Keratinocyte (primary cell): Measurements from ENCODE around the gene PRR19. TPM values are rescaled to one million over a fixed set of nuclear protein-coding genes. Genes with fewer than 3 reads are reported as not detected.

Experiments used
- DNase-seq: peaks from one replicate; pipeline ENCODE4 v3.0.0-alpha.2; 2011; ENCODE audit warnings: low read depth, missing footprints, low spot score
- FAIRE-seq: peaks from 2 replicates; lab custom pipeline; 2011; peaks lifted over from hg19 to GRCh38; lab: Jason Lieb, UNC
- H2AFZ ChIP-seq: 2 replicates; pipeline ENCODE4 v1.6.0; 2012; ENCODE audit warnings: low read length, control low read depth, inconsistent platforms; ENCODE audit not compliant: control insufficient read depth
- H3K27ac ChIP-seq: 2 replicates; pipeline ENCODE4 v1.5.1; 2011; ENCODE audit warnings: low read length; ENCODE audit not compliant: control insufficient read depth, insufficient read depth
- H3K27me3 ChIP-seq: 3 replicates; pipeline ENCODE4 v1.6.0; 2011; ENCODE audit warnings: low read length; ENCODE audit not compliant: control insufficient read depth, insufficient read depth; ENCODE audit errors: extremely low read depth
- H3K36me3 ChIP-seq, 2 experiments: 2 replicates in 1 of 2; 3 replicates in 1 of 2; pipeline ENCODE4 v1.5.1; 2011; ENCODE audit warnings: low read length in 2 of 2, mild to moderate bottlenecking in 1 of 2; ENCODE audit not compliant: control insufficient read depth in 2 of 2, insufficient read depth in 2 of 2; ENCODE audit errors: extremely low read depth in 1 of 2
- H3K4me1 ChIP-seq: 3 replicates; pipeline ENCODE4 v1.5.1; 2011; ENCODE audit warnings: low read length; ENCODE audit not compliant: control insufficient read depth, insufficient read depth; ENCODE audit errors: extremely low read depth
- H3K4me2 ChIP-seq: 3 replicates; pipeline ENCODE4 v1.6.0; 2011; ENCODE audit warnings: low read depth, low read length; ENCODE audit not compliant: control insufficient read depth, insufficient read depth; ENCODE audit errors: extremely low read depth
- H3K4me3 ChIP-seq, 3 experiments: fragments of 200-600 bp in 1 of 3; sonication (generic) in 1 of 3; 2 replicates in 2 of 3; 3 replicates in 1 of 3; pipeline ENCODE4 v1.5.1; 2011 to 2016; ENCODE audit warnings: low read length in 3 of 3, mild to moderate bottlenecking in 3 of 3, control low read depth in 2 of 3, inconsistent platforms in 1 of 3, low read depth in 1 of 3, mixed read lengths in 1 of 3, mixed run types in 1 of 3, moderate library complexity in 1 of 3; ENCODE audit not compliant: control insufficient read depth in 2 of 3, insufficient read depth in 2 of 3; ENCODE audit errors: extremely low read depth in 1 of 3
- H3K79me2 ChIP-seq: 2 replicates; pipeline ENCODE4 v1.6.0; 2012; ENCODE audit warnings: low read length; ENCODE audit not compliant: control insufficient read depth, insufficient read depth
- H3K9ac ChIP-seq: 3 replicates; pipeline ENCODE4 v1.6.0; 2011; ENCODE audit warnings: low read length; ENCODE audit not compliant: control insufficient read depth, insufficient read depth; ENCODE audit errors: extremely low read depth
- H3K9me1 ChIP-seq: 3 replicates; pipeline ENCODE4 v1.6.0; 2011; ENCODE audit warnings: low read length; ENCODE audit not compliant: control insufficient read depth, insufficient read depth; ENCODE audit errors: extremely low read depth
- H3K9me3 ChIP-seq: 2 replicates; pipeline ENCODE4 v1.5.1; 2012; ENCODE audit warnings: low read depth, low read length; ENCODE audit not compliant: control insufficient read depth
- H4K20me1 ChIP-seq: 3 replicates; pipeline ENCODE4 v1.6.0; 2011; ENCODE audit warnings: low read length; ENCODE audit not compliant: control insufficient read depth, insufficient read depth; ENCODE audit errors: extremely low read depth
- EZH2 ChIP-seq: IDR thresholded peaks from one replicate; pipeline ENCODE4 v1.6.1; 2012; ENCODE audit warnings: inconsistent platforms, mild to moderate bottlenecking, low read length, moderate library complexity
- dilution Hi-C: fragments of 300-500 bp; cut with MboI; formaldehyde crosslinking; loops from one replicate; pipeline ENCODE4 v1.7.0; 2020; ENCODE audit warnings: low sequenced_read_pairs; ENCODE audit not compliant: extremely low pct_ligation_motif_present
- polyA plus RNA-seq, 5 experiments: library from polyadenylated mRNA; depleted of rRNA in 3 of 5; stranded (reverse) in 3 of 5; stranded (forward) in 1 of 5; unstranded in 1 of 5; fragments of >200 nt; gene quantifications; 1 replicate in 1 of 5; 2 replicates in 3 of 5; 3 replicates in 1 of 5; pipeline versions ENCODE4 v1.2.1 to v1.2.3, GENCODE V29; 2011 to 2012; ENCODE audit warnings: missing spikeins in 2 of 5, low read depth in 1 of 5, low replicate concordance in 1 of 5
- TF ChIP-seq, protein P1 (sequence below), 3 experiments: IDR thresholded peaks in 1 of 3; conservative IDR thresholded peaks in 1 of 3; optimal IDR thresholded peaks in 1 of 3; 2 replicates in 2 of 3; 3 replicates in 1 of 3; pipeline versions ENCODE3 to v1.5.1; 2011; ENCODE audit warnings: low read length in 3 of 3, mild to moderate bottlenecking in 3 of 3, moderate library complexity in 2 of 3, control low read depth in 1 of 3, inconsistent platforms in 1 of 3; ENCODE audit not compliant: insufficient read depth in 2 of 3; ENCODE audit errors: extremely low read depth in 1 of 3

Gene PRR19
- polyA plus RNA-seq, 1 donor (not counting 4 experiments of a cell fraction or from before 2014, with no cell fraction given): 0.25 TPM

- dilution Hi-C loops: no loop called here
- Histone ChIP-seq H3K9me3 (no peaks in the 10 kb centered on the region), H3K4me1 (peaks cover 59% of the 10 kb centered on the region), H3K79me2 (peaks cover 71% of the 10 kb centered on the region), H3K9ac (no peak overlapping the region), H3K27me3 (no peaks in the 10 kb centered on the region), H2AFZ (no peak overlapping the region), H3K4me3 (no peak overlapping the region), H4K20me1 (no peaks in the 10 kb centered on the region), H3K9me1 (peaks cover 3% of the 10 kb centered on the region), H3K27ac (no peak overlapping the region), H3K36me3 (peaks cover 21 to 37% of the 10 kb centered on the region in 2 experiments), H3K4me2 (no peak overlapping the region)
- no peak for DNase-seq
- FAIRE-seq: no peak
- TF ChIP-seq, protein P1, sequence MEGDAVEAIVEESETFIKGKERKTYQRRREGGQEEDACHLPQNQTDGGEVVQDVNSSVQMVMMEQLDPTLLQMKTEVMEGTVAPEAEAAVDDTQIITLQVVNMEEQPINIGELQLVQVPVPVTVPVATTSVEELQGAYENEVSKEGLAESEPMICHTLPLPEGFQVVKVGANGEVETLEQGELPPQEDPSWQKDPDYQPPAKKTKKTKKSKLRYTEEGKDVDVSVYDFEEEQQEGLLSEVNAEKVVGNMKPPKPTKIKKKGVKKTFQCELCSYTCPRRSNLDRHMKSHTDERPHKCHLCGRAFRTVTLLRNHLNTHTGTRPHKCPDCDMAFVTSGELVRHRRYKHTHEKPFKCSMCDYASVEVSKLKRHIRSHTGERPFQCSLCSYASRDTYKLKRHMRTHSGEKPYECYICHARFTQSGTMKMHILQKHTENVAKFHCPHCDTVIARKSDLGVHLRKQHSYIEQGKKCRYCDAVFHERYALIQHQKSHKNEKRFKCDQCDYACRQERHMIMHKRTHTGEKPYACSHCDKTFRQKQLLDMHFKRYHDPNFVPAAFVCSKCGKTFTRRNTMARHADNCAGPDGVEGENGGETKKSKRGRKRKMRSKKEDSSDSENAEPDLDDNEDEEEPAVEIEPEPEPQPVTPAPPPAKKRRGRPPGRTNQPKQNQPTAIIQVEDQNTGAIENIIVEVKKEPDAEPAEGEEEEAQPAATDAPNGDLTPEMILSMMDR (optimal IDR thresholded peaks at IDR 0.05 in 1 of 3, IDR thresholded peaks at IDR 0.05 in 1 of 3, conservative IDR thresholded peaks at IDR 0.05 in 1 of 3; ENCODE audit: extremely low read depth in 1 of 3, insufficient read depth in 2 of 3, low read length in 3 of 3): no peak
Measured at GRCh38 chr19:42274065-42274682, 27.8 kb upstream of the PRR19 start.

GRCh38 chr19:42275103-42275502 lies 26.8 kb upstream of the PRR19 start:
- no peak overlapping the region for H3K27ac ChIP-seq
- dilution Hi-C loops: no loop called here
- H3K9ac ChIP-seq: peak overlapping the region; percentile 6

More at GRCh38 chr19:42275103-42275502, 26.8 kb upstream of the PRR19 start:
- H3K79me2 ChIP-seq: peaks cover 69% of the 10 kb centered on the region
- no peaks in the 10 kb centered on the region for H3K9me3 ChIP-seq
- no peaks in the 10 kb centered on the region for H3K27me3 ChIP-seq
- H3K4me1 ChIP-seq: peaks cover 63% of the 10 kb centered on the region
- TF ChIP-seq EZH2: no peak
- TF ChIP-seq, protein P1 (optimal IDR thresholded peaks at IDR 0.05 in 1 of 3, IDR thresholded peaks at IDR 0.05 in 1 of 3, conservative IDR thresholded peaks at IDR 0.05 in 1 of 3; ENCODE audit: extremely low read depth in 1 of 3, insufficient read depth in 2 of 3, low read length in 3 of 3): no peak
- DNase-seq: no peak
- H3K9me1 ChIP-seq: peaks cover 5% of the 10 kb centered on the region
- H4K20me1 ChIP-seq: no peaks in the 10 kb centered on the region
- no peak for FAIRE-seq
- H3K4me3 ChIP-seq: no peak overlapping the region
- H2AFZ ChIP-seq: no peak overlapping the region
- H3K36me3 ChIP-seq: peaks cover 21 to 40% of the 10 kb centered on the region in 2 experiments
- peak overlapping the region; percentile 43 for H3K4me2 ChIP-seq
